Caco-2 (cell line): Measurements from ENCODE around the gene AGAP1. TPM values are rescaled to one million over a fixed set of nuclear protein-coding genes. Genes with fewer than 3 reads are reported as not detected.

ENCODE experiments used
- BruUV-seq: library from RNA; stranded (reverse); fragments of 400-500 nt; replicated peaks from 2 replicates; lab custom pipeline; 2021; lab: Mats Ljungman, UMichigan
- CTCF ChIA-PET: fragments of 300-600 bp; sonication (Branson Sonifier 250); formaldehyde crosslinking; loops from one replicate; lab custom pipeline; 2022; ENCODE audit warnings: antibody characterized with exemption; lab: Charles Lee
- POLR2A ChIA-PET: fragments of 300-600 bp; sonication (Branson Sonifier 250); formaldehyde crosslinking; loops from one replicate; lab custom pipeline; 2022; ENCODE audit warnings: antibody characterized with exemption; lab: Charles Lee
- DNase-seq, 2 experiments: peaks; one replicate each; pipeline versions ENCODE4 v3.0.0 to v3.0.0-alpha.2; 2020 to 2022
- H3K27me3 ChIP-seq: replicated peaks from 2 replicates; pipeline ENCODE4 v1.6.0; 2011; ENCODE audit warnings: low read length; ENCODE audit not compliant: control insufficient read depth, insufficient read depth
- H3K36me3 ChIP-seq: 2 replicates; pipeline ENCODE4 v1.5.1; 2011; ENCODE audit warnings: low read length; ENCODE audit not compliant: control insufficient read depth, insufficient read depth
- H3K4me1 ChIP-seq: fragments of 250-450 bp; sonication (Bioruptor Pico); 2 replicates; pipeline ENCODE4 v1.5.1; 2020; ENCODE audit warnings: mild to moderate bottlenecking
- H3K4me3 ChIP-seq: 2 replicates; pipeline ENCODE4 v1.5.1; 2011; ENCODE audit warnings: low read depth, mild to moderate bottlenecking, control low read depth, low read length
- H3K9me3 ChIP-seq: fragments of 250-450 bp; sonication (Bioruptor Pico); 2 replicates; pipeline ENCODE4 v1.5.1; 2020; ENCODE audit warnings: mild to moderate bottlenecking, moderate library complexity
- H3K27ac Mint-ChIP-seq: one replicate; pipeline ENCODE4 v1.8.0; 2022; ENCODE audit warnings: mixed read lengths; ENCODE audit not compliant: unreplicated experiment
- H3K27me3 Mint-ChIP-seq: one replicate; pipeline ENCODE4 v1.8.0; 2022; ENCODE audit warnings: mixed read lengths; ENCODE audit not compliant: insufficient read depth, unreplicated experiment
- H3K36me3 Mint-ChIP-seq: one replicate; pipeline ENCODE4 v1.8.0; 2022; ENCODE audit warnings: mild to moderate bottlenecking, mixed read lengths; ENCODE audit not compliant: insufficient read depth, unreplicated experiment
- H3K4me1 Mint-ChIP-seq: one replicate; pipeline ENCODE4 v1.8.0; 2022; ENCODE audit warnings: low read depth, mixed read lengths; ENCODE audit not compliant: unreplicated experiment
- H3K4me3 Mint-ChIP-seq: one replicate; pipeline ENCODE4 v1.8.0; 2022; ENCODE audit warnings: mild to moderate bottlenecking, moderate library complexity, mixed read lengths; ENCODE audit not compliant: unreplicated experiment
- H3K9me3 Mint-ChIP-seq: one replicate; pipeline ENCODE4 v1.8.0; 2022; ENCODE audit warnings: mixed read lengths; ENCODE audit not compliant: unreplicated experiment
- CTCF ChIP-seq, 2 experiments: fragments of 200-600 bp in 1 of 2; IDR thresholded peaks; 1 replicate in 1 of 2; 2 replicates in 1 of 2; pipeline versions ENCODE4 v1.5.1 to v1.8.0; 2011 to 2022; ENCODE audit warnings: antibody characterized with exemption in 1 of 2, control low read depth in 1 of 2, inconsistent platforms in 1 of 2, low read depth in 1 of 2, low read length in 1 of 2, mild to moderate bottlenecking in 1 of 2, moderate library complexity in 1 of 2; ENCODE audit not compliant: insufficient read depth in 1 of 2, severe bottlenecking in 1 of 2, unreplicated experiment in 1 of 2
- intact Hi-C: fragments of 100-400 bp; cut with micrococcal nuclease; formaldehyde crosslinking; loops from one replicate; pipeline ENCODE4 v1.10.0; 2022; ENCODE audit not compliant: unreplicated experiment
- total RNA-seq: library from RNA; stranded (reverse); gene quantifications from 2 replicates; pipeline ENCODE4 v1.2.3, GENCODE V29; 2022

AGAP1 gene
- total RNA-seq, 1 experiment from 2014 or later: 41.7 TPM

DNA sequence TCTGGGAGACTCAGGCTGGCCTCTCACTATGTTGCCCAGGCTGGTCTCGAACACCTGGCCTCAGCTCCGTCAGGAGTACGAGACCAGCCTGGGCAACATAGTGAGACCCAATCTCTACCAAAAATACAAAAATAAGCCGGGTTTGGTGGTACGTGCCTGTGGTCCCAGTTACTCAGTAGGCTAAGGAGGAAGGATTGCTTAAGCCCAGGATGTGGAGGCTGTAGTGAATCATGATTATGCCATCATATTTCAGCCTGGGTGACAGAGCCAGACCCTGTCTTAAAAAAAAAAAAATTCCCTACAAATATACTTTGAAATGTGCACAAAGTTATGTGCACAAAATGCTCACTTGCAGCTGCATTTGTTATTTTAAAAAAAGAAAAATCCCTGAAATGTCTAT is 26.3 kb upstream of the AGAP1 start:
- Mint-ChIP-seq H3K9me3 (no peaks in the 10 kb centered on the region), H3K36me3 (no peaks in the 10 kb centered on the region), H3K4me1 (no peaks in the 10 kb centered on the region), H3K27me3 (no peaks in the 10 kb centered on the region), H3K27ac (no peak overlapping the region), H3K4me3 (no peak overlapping the region)
- ChIA-PET POLR2A (no interaction called here), CTCF (no interaction called here)
- no peaks in the 10 kb centered on the region for H3K9me3 ChIP-seq
- no peaks in the 10 kb centered on the region for H3K4me1 ChIP-seq
- no peak overlapping the region for H3K4me3 ChIP-seq
- DNase-seq: no peak
- TF ChIP-seq CTCF (IDR thresholded peaks at IDR 0.05; ENCODE audit: insufficient read depth in 1 of 2, low read depth in 1 of 2, low read length in 1 of 2, severe bottlenecking in 1 of 2, unreplicated experiment in 1 of 2): no peak
- no peaks in the 10 kb centered on the region for H3K27me3 ChIP-seq
- intact Hi-C loops: no loop called here
- no peaks in the 10 kb centered on the region for H3K36me3 ChIP-seq
- BruUV-seq: no TSS peak

GRCh38 chr2:235468978-235469655 is 24.7 kb upstream of the AGAP1 start:
- Histone ChIP-seq H3K36me3 (no peaks in the 10 kb centered on the region), H3K27me3 (no peaks in the 10 kb centered on the region), H3K9me3 (no peaks in the 10 kb centered on the region), H3K4me3 (no peak overlapping the region), H3K4me1 (no peaks in the 10 kb centered on the region)
- no peak for DNase-seq
- CTCF ChIA-PET: no interaction called here
- Mint-ChIP-seq H3K9me3 (no peaks in the 10 kb centered on the region), H3K4me3 (no peak overlapping the region), H3K27ac (no peak overlapping the region), H3K27me3 (no peaks in the 10 kb centered on the region), H3K4me1 (no peaks in the 10 kb centered on the region), H3K36me3 (no peaks in the 10 kb centered on the region)
- POLR2A ChIA-PET: no interaction called here
- intact Hi-C loops: no loop called here
- TF ChIP-seq CTCF (IDR thresholded peaks at IDR 0.05; ENCODE audit: insufficient read depth in 1 of 2, low read depth in 1 of 2, low read length in 1 of 2, severe bottlenecking in 1 of 2, unreplicated experiment in 1 of 2): no peak
- no TSS peak for BruUV-seq

GRCh38 chr2:235471186-235471747 is 22.6 kb upstream of the AGAP1 start:
- POLR2A ChIA-PET: no interaction called here
- H3K36me3 ChIP-seq: no peaks in the 10 kb centered on the region
- Mint-ChIP-seq H3K27me3 (no peaks in the 10 kb centered on the region), H3K9me3 (no peaks in the 10 kb centered on the region), H3K4me3 (no peak overlapping the region), H3K4me1 (no peaks in the 10 kb centered on the region), H3K36me3 (no peaks in the 10 kb centered on the region), H3K27ac (no peak overlapping the region)
- intact Hi-C loops: no loop called here
- CTCF ChIA-PET: no interaction called here
- TF ChIP-seq CTCF (IDR thresholded peaks at IDR 0.05; ENCODE audit: insufficient read depth in 1 of 2, low read depth in 1 of 2, low read length in 1 of 2, severe bottlenecking in 1 of 2, unreplicated experiment in 1 of 2): no peak
- DNase-seq: no peak
- BruUV-seq: no TSS peak
- H3K4me1 ChIP-seq: no peaks in the 10 kb centered on the region
- H3K27me3 ChIP-seq: no peaks in the 10 kb centered on the region
- no peak overlapping the region for H3K4me3 ChIP-seq
- H3K9me3 ChIP-seq: no peaks in the 10 kb centered on the region
